GM13977 (cell line): Measurements from ENCODE around the gene SMTNL2.
"Not testable (repeated sequence)": the region's sequence is repeated elsewhere in the genome, so short reads cannot be mapped to it uniquely, and the experiment has no call there.

Experiments used
- DNase-seq: peaks from one replicate; pipeline ENCODE4 v3.0.0; 2012; ENCODE audit warnings: low spot score
- CTCF ChIP-seq: IDR thresholded peaks from 2 replicates; pipeline ENCODE4 v1.5.1; 2012; ENCODE audit warnings: mild to moderate bottlenecking, control low read depth; ENCODE audit not compliant: insufficient read depth; ENCODE audit errors: extremely low read depth, missing control alignments
- in situ Hi-C: fragments of 300-500 bp; cut with MboI; formaldehyde crosslinking; loops from one replicate; pipeline ENCODE4 v1.12.0; 2022; ENCODE audit warnings: low sequenced_read_pairs, low pct_unique_long_range_greater_than_20kb, mixed read lengths, inconsistent platforms; ENCODE audit not compliant: unreplicated experiment

Gene SMTNL2

DNA sequence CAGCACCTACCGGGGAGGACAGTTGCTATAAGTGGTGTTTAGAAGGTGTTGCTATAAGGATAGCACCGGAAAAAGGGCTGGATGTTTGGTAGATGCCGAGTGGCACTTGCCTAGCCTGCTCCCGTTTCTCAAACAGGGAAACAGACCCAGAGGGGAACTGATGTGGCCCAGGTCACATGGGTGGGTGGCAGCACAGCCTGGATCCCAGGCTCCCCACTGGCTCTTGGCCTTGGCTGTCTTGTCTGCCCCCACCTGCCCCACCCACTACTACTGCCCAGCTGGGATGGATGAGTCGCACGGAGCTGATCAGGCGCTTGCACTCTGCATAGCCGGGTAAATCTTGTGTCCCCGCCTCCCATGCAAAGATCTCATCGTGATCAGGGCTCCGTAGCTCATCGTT lies 7.2 kb downstream of the SMTNL2 start:
- no peak for TF ChIP-seq CTCF
- in situ Hi-C loops = no loop called here
- no peak for DNase-seq

GRCh38 chr17:4592240-4593005 lies 8.1 kb downstream of the SMTNL2 start:
- no peak for TF ChIP-seq CTCF
- DNase-seq = no peak
- in situ Hi-C loops = no loop called here

DNA sequence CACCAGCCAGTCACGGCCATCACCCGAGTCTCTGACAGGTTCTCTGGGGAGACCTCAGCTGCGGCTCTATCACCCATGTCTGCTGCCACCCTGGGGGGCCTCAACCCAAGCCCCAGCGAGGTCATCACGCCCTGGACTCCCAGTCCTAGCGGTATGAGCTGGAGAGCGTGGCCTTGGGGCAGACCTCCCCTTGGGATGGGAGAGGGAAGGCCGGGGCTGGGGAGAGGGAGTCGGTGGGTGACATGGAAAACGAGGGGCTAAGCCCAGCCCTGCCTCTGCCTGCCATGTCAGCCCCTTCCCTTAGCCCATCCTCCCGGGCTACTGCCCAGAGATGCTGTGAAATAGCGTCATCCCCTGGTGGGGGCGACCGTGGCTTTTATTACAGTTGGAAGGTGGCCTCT lies 8.7 kb downstream of the SMTNL2 start:
- in situ Hi-C loops = no loop called here
- TF ChIP-seq CTCF = no peak
- DNase-seq = no peak

DNA sequence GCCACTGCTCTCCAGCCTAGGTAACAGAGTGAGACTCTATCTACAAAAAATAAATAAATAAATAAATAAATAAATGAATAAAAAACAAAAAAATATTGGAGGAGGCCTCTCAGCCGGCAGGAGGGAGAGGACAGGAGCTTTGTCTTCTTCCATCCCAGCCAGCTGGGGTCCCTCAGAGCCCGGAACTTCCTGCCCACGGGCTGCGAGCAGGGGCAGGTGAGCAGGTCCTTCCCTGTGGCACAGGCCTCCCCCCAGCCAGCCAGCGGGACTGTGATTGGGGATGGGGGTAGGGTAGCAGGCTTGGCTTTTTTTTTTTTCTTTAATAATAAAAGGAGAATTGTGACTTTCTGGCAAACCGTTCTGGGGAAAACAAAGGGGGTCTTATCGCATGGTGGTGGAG lies 10.1 kb downstream of the SMTNL2 start:
- in situ Hi-C loops = no loop called here
- no peak for TF ChIP-seq CTCF
- no peak for DNase-seq

DNA sequence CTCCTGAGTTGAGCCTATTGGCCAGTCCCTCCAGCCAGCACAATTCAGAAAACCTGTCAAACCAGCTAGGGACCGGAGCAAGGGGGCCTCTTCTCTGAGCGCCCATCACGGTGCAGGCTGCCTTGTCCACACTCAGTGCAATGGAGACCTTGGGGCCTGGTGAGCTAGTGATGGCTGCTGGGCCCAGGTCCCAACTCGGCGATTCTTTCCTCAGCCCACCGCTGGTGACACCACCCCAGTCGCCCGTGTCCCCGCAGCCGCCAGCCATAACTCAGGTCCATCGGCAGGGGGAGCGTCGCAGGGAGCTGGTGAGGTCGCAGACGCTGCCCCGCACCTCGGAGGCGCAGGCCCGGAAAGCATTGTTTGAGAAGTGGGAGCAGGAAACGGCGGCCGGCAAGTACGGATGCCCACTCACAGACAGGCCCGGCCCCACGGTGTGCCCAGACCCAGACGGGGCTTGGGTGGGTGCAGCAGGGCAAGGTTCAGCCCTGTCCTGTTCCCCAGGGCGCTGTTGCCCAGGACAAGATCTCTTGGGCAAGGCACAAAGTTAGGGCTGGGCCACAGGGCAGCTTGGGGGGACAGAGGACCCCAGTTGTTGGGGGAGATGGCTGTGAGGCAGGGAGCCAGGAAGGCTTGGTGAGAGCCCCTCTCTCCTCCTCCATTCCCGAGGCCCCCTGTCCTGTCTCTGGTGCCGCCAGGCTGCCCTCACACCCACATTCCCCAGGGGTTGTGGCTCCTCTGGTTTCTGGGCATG lies 10.8 kb downstream of the SMTNL2 start:
- peak; percentile 66 for DNase-seq
- in situ Hi-C loops = no loop called here
- TF ChIP-seq CTCF = peak; percentile 41

DNA sequence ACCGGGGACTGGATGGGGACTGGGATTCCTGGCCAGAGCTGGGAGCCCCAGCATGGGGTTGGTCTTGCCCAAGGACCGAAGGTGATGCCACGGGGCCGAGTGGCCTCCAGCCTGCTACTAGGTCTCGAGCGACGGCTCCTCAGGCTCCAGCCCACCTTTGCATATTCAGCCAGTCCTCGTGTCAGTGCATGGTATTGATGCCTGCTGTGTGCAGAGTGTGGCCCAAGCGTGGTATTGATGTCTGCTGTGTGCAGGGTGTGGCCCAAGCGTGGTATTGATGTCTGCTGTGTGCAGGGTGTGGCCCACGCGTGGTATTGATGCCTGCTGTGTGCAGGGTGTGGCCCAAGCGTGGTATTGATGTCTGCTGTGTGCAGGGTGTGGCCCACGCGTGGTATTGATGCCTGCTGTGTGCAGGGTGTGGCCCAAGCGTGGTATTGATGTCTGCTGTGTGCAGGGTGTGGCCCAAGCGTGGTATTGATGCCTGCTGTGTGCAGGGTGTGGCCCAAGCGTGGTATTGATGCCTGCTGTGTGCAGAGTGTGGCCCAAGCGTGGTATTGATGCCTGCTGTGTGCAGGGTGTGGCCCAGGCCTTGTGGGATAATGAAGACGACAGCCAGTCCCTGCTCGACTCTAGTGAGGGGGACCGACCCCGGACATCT lies 11.5 kb downstream of the SMTNL2 start:
- DNase-seq, in situ Hi-C loops: not testable (repeated sequence)
